GM12874 (cell line): ENCODE results near the gene CTU2.

Experiments used
- CTCF ChIP-seq: IDR thresholded peaks from 2 replicates; pipeline ENCODE4 v1.5.1; 2011; ENCODE audit warnings: low read depth, mild to moderate bottlenecking, control low read depth, low read length, moderate library complexity; ENCODE audit not compliant: insufficient read depth

CTU2 gene

GRCh38 chr16:88723911-88724310 lies 17.6 kb downstream of the CTU2 start:
- no peak for TF ChIP-seq CTCF

GRCh38 chr16:88724855-88725555 lies 18.7 kb downstream of the CTU2 start:
- TF ChIP-seq CTCF: no peak

GRCh38 chr16:88725609-88726407 lies 19.5 kb downstream of the CTU2 start:
- TF ChIP-seq CTCF: no peak

GRCh38 chr16:88726408-88726749 lies 20.1 kb downstream of the CTU2 start:
- no peak for TF ChIP-seq CTCF

- no peak for TF ChIP-seq CTCF
These were observed 20.7 kb downstream of the CTU2 start for GRCh38 chr16:88726981-88727380.

GRCh38 chr16:88727871-88728270 lies 21.6 kb downstream of the CTU2 start:
- no peak for TF ChIP-seq CTCF

- no peak for TF ChIP-seq CTCF
These were observed 24.6 kb downstream of the CTU2 start for GRCh38 chr16:88730632-88731607.
